GM12878 (cell line): ENCODE results near the gene NTRK3. TPM values are rescaled to one million over a fixed set of nuclear protein-coding genes. Genes with fewer than 3 reads are reported as not detected.

Source experiments
- ATAC-seq: fragments of 200-7000 bp; cut with Tn5 transposase; 3 replicates; pipeline ENCODE4 v1.9.1; 2020; ENCODE audit warnings: mild to moderate bottlenecking, moderate library complexity
- BruUV-seq: library from RNA; stranded (reverse); fragments of 400-500 nt; replicated peaks from 2 replicates; lab custom pipeline; 2021; lab: Mats Ljungman, UMichigan
- CTCF ChIA-PET: fragments of 300-600 bp; sonication (Branson Sonifier 250); formaldehyde crosslinking; extraction: SDS; loops from one replicate; lab custom pipeline; 2021; ENCODE audit warnings: inconsistent platforms; lab: Yijun Ruan, JAX
- POLR2A ChIA-PET: fragments of 350-600 bp; formaldehyde crosslinking; extraction: SDS; loops from one replicate; lab custom pipeline; 2021; ENCODE audit warnings: inconsistent platforms; lab: Charles Lee
- RAD21 ChIA-PET: fragments of 300-600 bp; sonication (Branson Sonifier 250); formaldehyde crosslinking; loops from one replicate; lab custom pipeline; 2023; ENCODE audit warnings: antibody characterized with exemption; ENCODE audit not compliant: unreplicated experiment; lab: Charles Lee
- SMC1A ChIA-PET: fragments of 300-600 bp; sonication (Branson Sonifier 250); formaldehyde crosslinking; loops from one replicate; lab custom pipeline; 2023; ENCODE audit not compliant: unreplicated experiment, uncharacterized antibody; lab: Charles Lee
- DNase-seq: peaks from one replicate; pipeline ENCODE4 v3.0.0-alpha.2; 2011; ENCODE audit warnings: low read depth, low spot score
- FAIRE-seq: peaks from 3 replicates; lab custom pipeline; 2011; peaks lifted over from hg19 to GRCh38; lab: Jason Lieb, UNC
- H2AFZ ChIP-seq: 2 replicates; pipeline ENCODE4 v1.6.0; 2011; ENCODE audit warnings: low read depth, low read length, control low read depth; ENCODE audit not compliant: control insufficient read depth
- H3K27ac ChIP-seq: 2 replicates; pipeline ENCODE4 v1.5.1; 2011; ENCODE audit warnings: control low read depth; ENCODE audit not compliant: control insufficient read depth, insufficient read depth
- H3K27me3 ChIP-seq, 2 experiments: replicated peaks in 1 of 2; 2 replicates each; pipeline versions ENCODE4 v1.6.0 to v1.6.1; 2011; ENCODE audit warnings: low read length in 1 of 2; ENCODE audit not compliant: control insufficient read depth in 2 of 2, insufficient read depth in 2 of 2
- H3K36me3 ChIP-seq, 2 experiments: 2 replicates each; pipeline ENCODE4 v1.5.1; 2011; ENCODE audit warnings: low read length in 1 of 2; ENCODE audit not compliant: control insufficient read depth in 2 of 2, insufficient read depth in 2 of 2
- H3K4me1 ChIP-seq: 2 replicates; pipeline ENCODE4 v1.6.1; 2011; ENCODE audit warnings: mild to moderate bottlenecking, low read length, moderate library complexity, mixed read lengths; ENCODE audit not compliant: control insufficient read depth, insufficient read depth
- H3K4me2 ChIP-seq: 2 replicates; pipeline ENCODE4 v1.6.0; 2011; ENCODE audit warnings: control low read depth; ENCODE audit not compliant: control insufficient read depth, insufficient read depth
- H3K4me3 ChIP-seq: fragments of 200-600 bp; sonication (generic); 2 replicates; pipeline ENCODE4 v1.5.1; 2016
- H3K79me2 ChIP-seq: 2 replicates; pipeline ENCODE4 v1.6.0; 2011; ENCODE audit warnings: low read length; ENCODE audit not compliant: control insufficient read depth, insufficient read depth
- H3K9ac ChIP-seq: 2 replicates; pipeline ENCODE4 v1.8.0; 2011; ENCODE audit warnings: low read length, control low read depth, mixed read lengths; ENCODE audit not compliant: control insufficient read depth, insufficient read depth
- H3K9me3 ChIP-seq: replicated peaks from 3 replicates; pipeline ENCODE4 v1.5.1; 2011; ENCODE audit warnings: mild to moderate bottlenecking, low read length; ENCODE audit not compliant: control insufficient read depth, insufficient read depth
- H4K20me1 ChIP-seq: 2 replicates; pipeline ENCODE4 v1.6.0; 2011; ENCODE audit not compliant: control insufficient read depth, insufficient read depth
- CREM ChIP-seq: IDR thresholded peaks from 2 replicates; pipeline ENCODE4 v1.6.1; 2014; ENCODE audit warnings: antibody characterized with exemption, low read depth
- CUX1 ChIP-seq: IDR thresholded peaks from 2 replicates; pipeline ENCODE4 v1.6.1; 2012; ENCODE audit warnings: improper control_type of control experiment, low read depth, low read length; ENCODE audit not compliant: insufficient replicate concordance
- IRF4 ChIP-seq: IDR thresholded peaks from 2 replicates; pipeline ENCODE4 v1.6.1; 2011; ENCODE audit warnings: low read depth, low read length
- KLF5 ChIP-seq: fragments of 450-650 bp; IDR thresholded peaks from 2 replicates; pipeline ENCODE4 v1.6.1; 2014; ENCODE audit warnings: mild to moderate bottlenecking; ENCODE audit not compliant: partially characterized antibody
- whole genome bisulfite sequencing: methylation state at CpG from one replicate; pipeline ENCODE4 v1.1.6; 2016; ENCODE audit warnings: low lambda C conversion rate; ENCODE audit not compliant: insufficient replicate concordance, insufficient coverage; ENCODE audit errors: missing lambda C conversion rate; 5-methylcytosine and 5-hydroxymethylcytosine counted together
- in situ Hi-C: fragments of 300-500 bp; cut with MboI; formaldehyde crosslinking; loops from 9 replicates; pipeline ENCODE4 v1.14.3; 2018; ENCODE audit warnings: mixed read lengths
- intact Hi-C: fragments of 100-400 bp; cut with micrococcal nuclease; formaldehyde crosslinking; loops from one replicate; pipeline ENCODE4 v1.14.2; 2022; ENCODE audit not compliant: unreplicated experiment
- polyA plus RNA-seq, 11 experiments: library from polyadenylated mRNA; depleted of rRNA in 4 of 11; unstranded in 6 of 11; stranded (reverse) in 5 of 11; fragments of >200 nt; fragmentation: Nextera tagmentation in 4 of 11; fragmentation: Illumina TruSeq in 1 of 11; extraction: Ambion mirVana in 4 of 11; extraction: Trizol in 1 of 11; gene quantifications; 1 replicate in 1 of 11; 2 replicates in 10 of 11; pipeline versions ENCODE4 v1.2.1 to v1.2.3, GENCODE V29; 2011 to 2016; ENCODE audit warnings: inconsistent platforms in 2 of 11, missing spikeins in 2 of 11, low read depth in 1 of 11
- total RNA-seq, 4 experiments: library from RNA; depleted of rRNA in 3 of 4; stranded (reverse); fragments of >200 nt in 3 of 4; fragmentation: Illumina TruSeq in 1 of 4; extraction: Trizol in 1 of 4; gene quantifications; 2 replicates each; pipeline versions ENCODE4 v1.2.1 to v1.2.3, GENCODE V29; 2013 to 2021

NTRK3 gene
- total and polyA plus RNA-seq, 10 of the 15 experiments (the other 5 are each of a cell fraction or from before 2014, with no cell fraction given): not detected

- Histone ChIP-seq H3K27me3 (no peaks in the 10 kb centered on the region), H2AFZ (no peak overlapping the region), H3K4me1 (no peaks in the 10 kb centered on the region), H3K4me3 (no peak overlapping the region), H3K4me2 (no peak overlapping the region), H3K9ac (no peak overlapping the region), H3K9me3 (no peaks in the 10 kb centered on the region), H3K36me3 (no peaks in the 10 kb centered on the region), H4K20me1 (no peaks in the 10 kb centered on the region), H3K27ac (no peak overlapping the region), H3K79me2 (no peaks in the 10 kb centered on the region)
- DNase-seq (no peak), ATAC-seq (no peak), FAIRE-seq (no peak)
- intact Hi-C loops: no loop called here
- CTCF ChIA-PET: no interaction called here
- WGBS: 0% methylated on average over 2 of the region's 2 CpGs
- RAD21 ChIA-PET: no interaction called here
- in situ Hi-C loops: no loop called here
- POLR2A ChIA-PET: no interaction called here
- TF ChIP-seq CREM (no peak), IRF4 (no peak), CUX1 (no peak), KLF5 (no peak)
- SMC1A ChIA-PET: no interaction called here
- BruUV-seq: no TSS peak
Measured at GRCh38 chr15:87917480-87917879, 339.1 kb downstream of the NTRK3 start.
